Keratinocyte (primary cell): ENCODE measurements around the gene TMPRSS6. TPM values are rescaled to one million over a fixed set of nuclear protein-coding genes. Genes with fewer than 3 reads are reported as not detected.

Experiments
- DNase-seq: peaks from one replicate; pipeline ENCODE4 v3.0.0-alpha.2; 2011; ENCODE audit warnings: low read depth, missing footprints, low spot score
- FAIRE-seq: peaks from 2 replicates; lab custom pipeline; 2011; peaks lifted over from hg19 to GRCh38; lab: Jason Lieb, UNC
- H2AFZ ChIP-seq: 2 replicates; pipeline ENCODE4 v1.6.0; 2012; ENCODE audit warnings: low read length, control low read depth, inconsistent platforms; ENCODE audit not compliant: control insufficient read depth
- H3K27ac ChIP-seq: 2 replicates; pipeline ENCODE4 v1.5.1; 2011; ENCODE audit warnings: low read length; ENCODE audit not compliant: control insufficient read depth, insufficient read depth
- H3K27me3 ChIP-seq: 3 replicates; pipeline ENCODE4 v1.6.0; 2011; ENCODE audit warnings: low read length; ENCODE audit not compliant: control insufficient read depth, insufficient read depth; ENCODE audit errors: extremely low read depth
- H3K36me3 ChIP-seq, 2 experiments: 2 replicates in 1 of 2; 3 replicates in 1 of 2; pipeline ENCODE4 v1.5.1; 2011; ENCODE audit warnings: low read length in 2 of 2, mild to moderate bottlenecking in 1 of 2; ENCODE audit not compliant: control insufficient read depth in 2 of 2, insufficient read depth in 2 of 2; ENCODE audit errors: extremely low read depth in 1 of 2
- H3K4me1 ChIP-seq: 3 replicates; pipeline ENCODE4 v1.5.1; 2011; ENCODE audit warnings: low read length; ENCODE audit not compliant: control insufficient read depth, insufficient read depth; ENCODE audit errors: extremely low read depth
- H3K4me2 ChIP-seq: 3 replicates; pipeline ENCODE4 v1.6.0; 2011; ENCODE audit warnings: low read depth, low read length; ENCODE audit not compliant: control insufficient read depth, insufficient read depth; ENCODE audit errors: extremely low read depth
- H3K4me3 ChIP-seq, 3 experiments: fragments of 200-600 bp in 1 of 3; sonication (generic) in 1 of 3; 2 replicates in 2 of 3; 3 replicates in 1 of 3; pipeline ENCODE4 v1.5.1; 2011 to 2016; ENCODE audit warnings: low read length in 3 of 3, mild to moderate bottlenecking in 3 of 3, control low read depth in 2 of 3, inconsistent platforms in 1 of 3, low read depth in 1 of 3, mixed read lengths in 1 of 3, mixed run types in 1 of 3, moderate library complexity in 1 of 3; ENCODE audit not compliant: control insufficient read depth in 2 of 3, insufficient read depth in 2 of 3; ENCODE audit errors: extremely low read depth in 1 of 3
- H3K79me2 ChIP-seq: 2 replicates; pipeline ENCODE4 v1.6.0; 2012; ENCODE audit warnings: low read length; ENCODE audit not compliant: control insufficient read depth, insufficient read depth
- H3K9ac ChIP-seq: 3 replicates; pipeline ENCODE4 v1.6.0; 2011; ENCODE audit warnings: low read length; ENCODE audit not compliant: control insufficient read depth, insufficient read depth; ENCODE audit errors: extremely low read depth
- H3K9me1 ChIP-seq: 3 replicates; pipeline ENCODE4 v1.6.0; 2011; ENCODE audit warnings: low read length; ENCODE audit not compliant: control insufficient read depth, insufficient read depth; ENCODE audit errors: extremely low read depth
- H3K9me3 ChIP-seq: 2 replicates; pipeline ENCODE4 v1.5.1; 2012; ENCODE audit warnings: low read depth, low read length; ENCODE audit not compliant: control insufficient read depth
- H4K20me1 ChIP-seq: 3 replicates; pipeline ENCODE4 v1.6.0; 2011; ENCODE audit warnings: low read length; ENCODE audit not compliant: control insufficient read depth, insufficient read depth; ENCODE audit errors: extremely low read depth
- CTCF ChIP-seq, 3 experiments: IDR thresholded peaks in 1 of 3; conservative IDR thresholded peaks in 1 of 3; optimal IDR thresholded peaks in 1 of 3; 2 replicates in 2 of 3; 3 replicates in 1 of 3; pipeline versions ENCODE3 to v1.5.1; 2011; ENCODE audit warnings: low read length in 3 of 3, mild to moderate bottlenecking in 3 of 3, moderate library complexity in 2 of 3, control low read depth in 1 of 3, inconsistent platforms in 1 of 3; ENCODE audit not compliant: insufficient read depth in 2 of 3; ENCODE audit errors: extremely low read depth in 1 of 3
- EZH2 ChIP-seq: IDR thresholded peaks from one replicate; pipeline ENCODE4 v1.6.1; 2012; ENCODE audit warnings: inconsistent platforms, mild to moderate bottlenecking, low read length, moderate library complexity
- dilution Hi-C: fragments of 300-500 bp; cut with MboI; formaldehyde crosslinking; loops from one replicate; pipeline ENCODE4 v1.7.0; 2020; ENCODE audit warnings: low sequenced_read_pairs; ENCODE audit not compliant: extremely low pct_ligation_motif_present
- polyA plus RNA-seq, 5 experiments: library from polyadenylated mRNA; depleted of rRNA in 3 of 5; stranded (reverse) in 3 of 5; stranded (forward) in 1 of 5; unstranded in 1 of 5; fragments of >200 nt; gene quantifications; 1 replicate in 1 of 5; 2 replicates in 3 of 5; 3 replicates in 1 of 5; pipeline versions ENCODE4 v1.2.1 to v1.2.3, GENCODE V29; 2011 to 2012; ENCODE audit warnings: missing spikeins in 2 of 5, low read depth in 1 of 5, low replicate concordance in 1 of 5

TMPRSS6 gene
- polyA plus RNA-seq, 1 donor (not counting 4 experiments of a cell fraction or from before 2014, with no cell fraction given), result not detected

GRCh38 chr22:37062702-37063381 is 46.7 kb downstream of the TMPRSS6 start:
- Histone ChIP-seq H3K9me1 (no peaks in the 10 kb centered on the region), H3K4me2 (no peak overlapping the region), H2AFZ (no peak overlapping the region), H3K79me2 (no peaks in the 10 kb centered on the region), H3K9me3 (no peaks in the 10 kb centered on the region), H3K27me3 (no peaks in the 10 kb centered on the region), H3K4me3 (no peak overlapping the region), H3K4me1 (no peaks in the 10 kb centered on the region), H4K20me1 (no peaks in the 10 kb centered on the region), H3K36me3 (peaks cover 0 to 2% of the 10 kb centered on the region in 2 experiments), H3K27ac (no peak overlapping the region), H3K9ac (no peak overlapping the region)
- DNase-seq (no peak), FAIRE-seq (no peak)
- dilution Hi-C loops, result no loop called here
- TF ChIP-seq CTCF (optimal IDR thresholded peaks at IDR 0.05 in 1 of 3, IDR thresholded peaks at IDR 0.05 in 1 of 3, conservative IDR thresholded peaks at IDR 0.05 in 1 of 3; ENCODE audit: extremely low read depth in 1 of 3, insufficient read depth in 2 of 3, low read length in 3 of 3) (no peak), EZH2 (no peak)

- Histone ChIP-seq H2AFZ (no peak overlapping the region), H3K9me1 (no peaks in the 10 kb centered on the region), H3K36me3 (peaks cover 0 to 2% of the 10 kb centered on the region in 2 experiments), H3K4me3 (no peak overlapping the region), H3K27me3 (no peaks in the 10 kb centered on the region), H3K4me2 (no peak overlapping the region), H3K9ac (no peak overlapping the region), H4K20me1 (no peaks in the 10 kb centered on the region), H3K27ac (no peak overlapping the region), H3K9me3 (no peaks in the 10 kb centered on the region), H3K4me1 (no peaks in the 10 kb centered on the region), H3K79me2 (no peaks in the 10 kb centered on the region)
- TF ChIP-seq CTCF (optimal IDR thresholded peaks at IDR 0.05 in 1 of 3, IDR thresholded peaks at IDR 0.05 in 1 of 3, conservative IDR thresholded peaks at IDR 0.05 in 1 of 3; ENCODE audit: extremely low read depth in 1 of 3, insufficient read depth in 2 of 3, low read length in 3 of 3), result no peak
- no peak for TF ChIP-seq EZH2
- FAIRE-seq (no peak), DNase-seq (no peak)
- dilution Hi-C loops, result no loop called here
Measured at GRCh38 chr22:37062376-37062675, 47.2 kb downstream of the TMPRSS6 start.
